GM23248 (cell line): Measurements from ENCODE around the gene TLE1. TPM values are rescaled to one million over a fixed set of nuclear protein-coding genes. Genes with fewer than 3 reads are reported as not detected.

Experiments used
- DNase-seq: peaks from one replicate; pipeline ENCODE4 v3.0.0-alpha.2; 2015
- H2AFZ ChIP-seq: fragments of 200-600 bp; sonication (generic); 2 replicates; pipeline ENCODE4 v1.6.1; 2016; ENCODE audit warnings: antibody characterized with exemption
- H3F3A ChIP-seq: fragments of 200-600 bp; sonication (generic); 2 replicates; pipeline ENCODE4 v1.6.1; 2016; ENCODE audit warnings: mild to moderate bottlenecking, antibody characterized with exemption, mixed run types; ENCODE audit not compliant: insufficient read depth
- H3K27ac ChIP-seq: fragments of 200-600 bp; sonication (generic); 2 replicates; pipeline ENCODE4 v1.5.1; 2016; ENCODE audit warnings: mild to moderate bottlenecking
- H3K27me3 ChIP-seq: fragments of 200-600 bp; sonication (generic); replicated peaks from 2 replicates; pipeline ENCODE4 v1.6.1; 2016; ENCODE audit warnings: mild to moderate bottlenecking; ENCODE audit not compliant: insufficient read depth
- H3K36me3 ChIP-seq: fragments of 200-600 bp; sonication (generic); 2 replicates; pipeline ENCODE4 v1.6.1; 2016; ENCODE audit warnings: low read depth, mild to moderate bottlenecking
- H3K4me1 ChIP-seq: fragments of 200-600 bp; sonication (generic); 2 replicates; pipeline ENCODE4 v1.6.1; 2016; ENCODE audit warnings: mild to moderate bottlenecking; ENCODE audit not compliant: insufficient read depth
- H3K4me2 ChIP-seq: fragments of 200-600 bp; sonication (generic); one replicate; pipeline ENCODE4 v1.6.1; 2016; ENCODE audit warnings: mild to moderate bottlenecking; ENCODE audit not compliant: unreplicated experiment
- H3K4me3 ChIP-seq: fragments of 200-600 bp; sonication (generic); 2 replicates; pipeline ENCODE4 v1.5.1; 2016; ENCODE audit warnings: mild to moderate bottlenecking
- H3K79me2 ChIP-seq: fragments of 200-600 bp; sonication (generic); 2 replicates; pipeline ENCODE4 v1.6.1; 2016; ENCODE audit warnings: mild to moderate bottlenecking; ENCODE audit not compliant: insufficient read depth
- H3K9ac ChIP-seq: fragments of 200-600 bp; sonication (generic); 2 replicates; pipeline ENCODE4 v1.6.1; 2016; ENCODE audit warnings: mild to moderate bottlenecking
- H3K9me2 ChIP-seq: fragments of 200-600 bp; sonication (generic); 2 replicates; pipeline ENCODE4 v1.6.1; 2016; ENCODE audit warnings: mixed run types, mild to moderate bottlenecking, moderate library complexity; ENCODE audit not compliant: insufficient read depth
- H3K9me3 ChIP-seq: fragments of 200-600 bp; sonication (generic); one replicate; pipeline ENCODE4 v1.6.1; 2017; ENCODE audit warnings: low read depth
- H4K20me1 ChIP-seq: fragments of 200-600 bp; sonication (generic); 2 replicates; pipeline ENCODE4 v1.6.0; 2016; ENCODE audit not compliant: insufficient read depth
- EZH2 ChIP-seq: fragments of 200-600 bp; sonication (generic); IDR thresholded peaks from 2 replicates; pipeline ENCODE4 v1.6.1; 2018; ENCODE audit warnings: antibody characterized with exemption, mild to moderate bottlenecking; ENCODE audit not compliant: insufficient read depth, poor library complexity, severe bottlenecking
- EZH2phosphoT487 ChIP-seq: fragments of 200-600 bp; sonication (generic); IDR thresholded peaks from 2 replicates; pipeline ENCODE4 v1.6.1; 2018; ENCODE audit warnings: antibody characterized with exemption, moderate library complexity, mild to moderate bottlenecking, low read depth; ENCODE audit not compliant: insufficient read depth
- WGBS, 2 experiments: methylation state at CpG; one replicate each; pipeline ENCODE4 v1.1.6; 2015 to 2017; ENCODE audit warnings: low lambda C conversion rate in 2 of 2, low coverage in 1 of 2; ENCODE audit errors: missing lambda C conversion rate in 2 of 2; 5-methylcytosine and 5-hydroxymethylcytosine counted together
- in situ Hi-C: fragments of 300-500 bp; cut with MboI; formaldehyde crosslinking; loops from 2 replicates; pipeline ENCODE4 v1.15.0; 2020
- polyA plus RNA-seq: library from polyadenylated mRNA; unstranded; fragments of >200 nt; fragmentation: Nextera tagmentation; extraction: Ambion mirVana; gene quantifications from 2 replicates; pipeline ENCODE4 v1.2.1, GENCODE V29; 2016
- total RNA-seq: library from RNA; depleted of rRNA; stranded (reverse); fragments of >200 nt; shearing (Covaris generic); gene quantifications from 2 replicates; pipeline ENCODE4 v1.2.3, GENCODE V29; 2014

TLE1 gene
- total and polyA plus RNA-seq, 2 experiments from 2014 or later = 6.4 to 14.4 TPM

DNA sequence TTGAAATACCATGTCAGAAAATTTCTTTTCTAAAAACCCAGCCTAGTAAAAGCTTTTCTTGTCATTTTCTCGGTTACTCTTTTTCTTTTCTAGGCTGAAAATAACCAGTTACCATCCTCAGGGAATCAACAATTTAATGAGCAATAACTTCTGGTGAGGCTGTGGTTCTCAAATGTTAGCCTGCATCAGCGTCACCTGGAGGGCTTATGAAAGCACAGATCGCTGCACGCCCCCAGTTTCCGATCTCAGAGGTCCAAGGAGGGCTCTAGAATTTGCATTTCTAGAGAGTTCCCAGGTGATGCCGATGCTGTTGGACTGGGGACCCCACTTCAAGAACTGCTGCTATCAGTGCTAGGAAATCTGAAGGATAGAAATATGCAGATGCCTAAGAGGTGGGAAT lies 28.9 kb upstream of the TLE1 start:
- in situ Hi-C loops = no loop called here

DNA sequence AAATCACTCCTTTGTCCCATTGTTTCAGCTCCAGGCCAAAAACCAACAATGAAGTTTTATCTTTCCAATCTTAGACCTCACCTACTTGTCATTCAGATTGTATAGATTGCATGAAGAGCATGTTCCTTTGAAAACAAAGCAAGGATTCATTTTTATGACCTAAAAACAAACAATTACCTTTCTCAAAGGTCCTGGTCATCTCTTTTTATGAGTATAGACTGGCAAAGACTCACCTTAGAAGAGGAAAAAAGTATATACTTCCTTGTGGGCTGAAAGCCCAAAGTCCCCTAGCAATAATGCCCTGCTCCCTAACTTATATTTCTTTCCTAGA lies 28.4 kb upstream of the TLE1 start:
- DNase-seq = no peak
- no peaks in the 10 kb centered on the region for H3K9me3 ChIP-seq
- in situ Hi-C loops = no loop called here

More for the DNA sequence above, 28.9 kb upstream of the TLE1 start:
- H3K27ac ChIP-seq = no peak overlapping the region
- H3K4me2 ChIP-seq = no peak overlapping the region
- H3K9ac ChIP-seq = no peak overlapping the region
- H2AFZ ChIP-seq = no peak overlapping the region
- no peaks in the 10 kb centered on the region for H3F3A ChIP-seq
- H3K36me3 ChIP-seq = no peaks in the 10 kb centered on the region
- no peaks in the 10 kb centered on the region for H4K20me1 ChIP-seq
- 73 to 75% methylated on average over 6 of the region's 6 CpGs for WGBS, 2 experiments
- no peaks in the 10 kb centered on the region for H3K9me2 ChIP-seq
- H3K4me3 ChIP-seq = no peak overlapping the region
- H3K9me3 ChIP-seq = no peaks in the 10 kb centered on the region
- no peak for DNase-seq
- no peaks in the 10 kb centered on the region for H3K79me2 ChIP-seq
- no peaks in the 10 kb centered on the region for H3K27me3 ChIP-seq
- H3K4me1 ChIP-seq = no peaks in the 10 kb centered on the region
- TF ChIP-seq EZH2 (no peak), EZH2phosphoT487 (no peak)

DNA sequence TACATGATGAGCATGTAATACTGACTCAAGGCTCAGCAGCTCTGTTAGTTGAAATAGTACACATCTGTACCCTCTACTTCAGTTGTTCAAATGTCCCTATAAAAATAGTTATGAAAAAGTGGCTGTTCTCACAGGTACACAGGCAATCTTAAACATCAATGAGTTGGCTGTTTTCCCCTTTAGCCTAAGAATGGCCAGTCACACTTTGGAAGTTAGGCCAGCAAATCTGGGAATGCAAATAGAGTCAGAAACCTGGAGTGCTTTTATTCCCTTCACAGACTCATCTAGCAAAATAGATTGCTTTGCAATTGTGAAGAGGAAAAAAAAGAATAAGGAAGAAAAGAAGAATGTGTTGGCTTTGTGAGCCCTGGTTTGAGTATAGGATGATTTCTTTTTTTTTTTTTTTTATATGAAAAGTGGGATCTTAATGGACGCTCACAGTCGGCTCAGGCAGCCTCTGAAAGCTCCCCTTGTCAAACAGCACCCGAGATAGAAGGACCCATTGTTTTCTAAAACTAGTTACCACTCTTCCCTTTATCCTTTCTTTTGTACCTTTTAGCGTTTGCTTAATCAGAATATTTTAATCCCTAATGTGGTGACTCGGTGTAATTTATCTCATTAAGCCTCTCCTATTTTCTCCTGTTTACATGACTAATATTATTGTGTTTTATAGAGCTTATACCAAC lies 27.9 kb upstream of the TLE1 start:
- H3K79me2 ChIP-seq = no peaks in the 10 kb centered on the region
- in situ Hi-C loops = no loop called here
- no peak overlapping the region for H3K4me2 ChIP-seq
- TF ChIP-seq EZH2phosphoT487 (no peak), EZH2 (no peak)
- H3K9ac ChIP-seq = no peak overlapping the region
- H4K20me1 ChIP-seq = no peaks in the 10 kb centered on the region
- no peaks in the 10 kb centered on the region for H3K9me3 ChIP-seq
- H3K4me1 ChIP-seq = no peaks in the 10 kb centered on the region
- WGBS, 2 experiments = 89 to 91% methylated on average over 5 of the region's 5 CpGs
- H3K36me3 ChIP-seq = no peaks in the 10 kb centered on the region
- DNase-seq = no peak
- H3K4me3 ChIP-seq = no peak overlapping the region
- no peak overlapping the region for H3K27ac ChIP-seq
- H3F3A ChIP-seq = no peaks in the 10 kb centered on the region
- no peak overlapping the region for H2AFZ ChIP-seq
- H3K27me3 ChIP-seq = 0 out of 2 replicates have a peak, but pooled peaks cover 3% of the 10 kb centered on the region
- no peaks in the 10 kb centered on the region for H3K9me2 ChIP-seq

More for the DNA sequence above, 28.4 kb upstream of the TLE1 start:
- H3F3A ChIP-seq = no peaks in the 10 kb centered on the region
- no peak overlapping the region for H3K9ac ChIP-seq
- H3K9me2 ChIP-seq = no peaks in the 10 kb centered on the region
- no peaks in the 10 kb centered on the region for H3K36me3 ChIP-seq
- no peak overlapping the region for H3K4me3 ChIP-seq
- H2AFZ ChIP-seq = no peak overlapping the region
- TF ChIP-seq EZH2 (no peak), EZH2phosphoT487 (no peak)
- H4K20me1 ChIP-seq = no peaks in the 10 kb centered on the region
- no peaks in the 10 kb centered on the region for H3K27me3 ChIP-seq
- H3K4me1 ChIP-seq = no peaks in the 10 kb centered on the region
- no peaks in the 10 kb centered on the region for H3K79me2 ChIP-seq
- no peak overlapping the region for H3K4me2 ChIP-seq
- H3K27ac ChIP-seq = no peak overlapping the region

DNA sequence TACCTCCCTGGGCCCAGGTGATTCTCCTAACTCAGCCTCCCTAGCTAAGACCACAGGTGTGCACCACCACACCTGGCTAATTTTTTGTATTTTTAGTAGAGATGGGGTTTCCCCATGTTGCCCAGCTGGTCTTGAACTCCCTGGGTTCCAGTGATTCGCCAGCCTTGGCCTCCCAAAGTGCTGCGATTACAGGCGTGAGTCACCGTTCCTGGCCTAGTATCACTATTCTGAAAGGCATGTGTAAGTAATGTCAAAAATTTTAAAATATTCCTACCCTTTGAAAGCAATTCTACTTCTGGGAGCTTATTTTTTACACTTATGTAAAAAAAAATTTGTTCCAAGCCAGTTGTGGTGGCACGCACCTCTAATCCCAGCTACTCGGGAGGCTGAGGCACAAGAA lies 27.1 kb upstream of the TLE1 start:
- no peaks in the 10 kb centered on the region for H3K79me2 ChIP-seq
- H3K9me3 ChIP-seq = no peaks in the 10 kb centered on the region
- H3K27me3 ChIP-seq = 0 out of 2 replicates have a peak, but pooled peaks cover 5% of the 10 kb centered on the region
- H3K4me2 ChIP-seq = no peak overlapping the region
- H2AFZ ChIP-seq = no peak overlapping the region
- H3K9ac ChIP-seq = no peak overlapping the region
- H3K4me3 ChIP-seq = no peak overlapping the region
- H4K20me1 ChIP-seq = no peaks in the 10 kb centered on the region
- no peaks in the 10 kb centered on the region for H3F3A ChIP-seq
- DNase-seq = peak; percentile 32
- WGBS, 2 experiments = 77 to 84% methylated on average over 6 of the region's 6 CpGs
- no peaks in the 10 kb centered on the region for H3K36me3 ChIP-seq
- in situ Hi-C loops = no loop called here
- no peak overlapping the region for H3K27ac ChIP-seq
- no peaks in the 10 kb centered on the region for H3K9me2 ChIP-seq
- TF ChIP-seq EZH2phosphoT487 (no peak), EZH2 (no peak)
- H3K4me1 ChIP-seq = no peaks in the 10 kb centered on the region

DNA sequence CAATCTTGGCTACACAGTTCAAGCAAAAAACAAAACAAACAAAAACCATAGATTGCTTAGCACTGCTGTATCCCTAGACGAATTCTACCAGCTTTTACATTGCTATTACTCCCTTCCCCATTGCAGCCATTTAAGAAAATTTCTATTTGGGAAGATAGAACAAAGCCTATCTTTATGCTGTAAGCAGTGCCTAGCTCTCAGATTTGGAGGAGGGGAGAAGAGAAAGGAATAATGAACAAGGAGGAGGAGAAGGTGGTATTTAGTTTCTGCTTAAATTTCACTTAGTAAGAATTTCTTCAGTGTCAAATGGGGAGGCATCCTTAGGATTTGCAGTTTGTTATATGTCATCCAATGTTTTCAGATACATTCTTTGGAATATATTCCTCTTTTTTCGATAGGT lies 16.2 kb upstream of the TLE1 start:
- Histone ChIP-seq H3K9me2 (no peaks in the 10 kb centered on the region), H3K27ac (no peak overlapping the region), H3K27me3 (no peaks in the 10 kb centered on the region; the same call in 1 of the 2 replicates), H3K36me3 (no peaks in the 10 kb centered on the region), H3K9ac (no peak overlapping the region), H3K4me1 (no peaks in the 10 kb centered on the region), H3K4me2 (no peak overlapping the region), H3K79me2 (no peaks in the 10 kb centered on the region), H3F3A (no peaks in the 10 kb centered on the region), H3K9me3 (no peaks in the 10 kb centered on the region), H2AFZ (no peak overlapping the region), H4K20me1 (no peaks in the 10 kb centered on the region), H3K4me3 (no peak overlapping the region)
- WGBS, 2 experiments = 73 to 82% methylated on average over 2 of the region's 2 CpGs
- in situ Hi-C loops = no loop called here
- TF ChIP-seq EZH2 (no peak), EZH2phosphoT487 (no peak)
- DNase-seq = no peak
